H1 (cell line): ENCODE data around the gene SCRN3. TPM values are rescaled to one million over a fixed set of nuclear protein-coding genes. Genes with fewer than 3 reads are reported as not detected.

ENCODE experiments used
- CTCF ChIA-PET: fragments of 300-600 bp; sonication (Branson Sonifier 250); formaldehyde crosslinking; loops from one replicate; lab custom pipeline; 2021; ENCODE audit not compliant: partially characterized antibody; lab: Charles Lee
- POLR2A ChIA-PET: fragments of 300-600 bp; sonication (Branson Sonifier 250); formaldehyde crosslinking; loops from one replicate; lab custom pipeline; 2021; ENCODE audit warnings: inconsistent platforms; ENCODE audit not compliant: partially characterized antibody; lab: Charles Lee
- DNase-seq, 2 experiments: peaks; one replicate each; pipeline versions ENCODE4 v3.0.0 to v3.0.0-alpha.2; 2010 to 2022; ENCODE audit warnings: low spot score in 2 of 2, low read depth in 1 of 2, mixed read lengths in 1 of 2
- FAIRE-seq: peaks from 2 replicates; lab custom pipeline; 2011; peaks lifted over from hg19 to GRCh38; lab: Jason Lieb, UNC
- H2AFZ ChIP-seq: 2 replicates; pipeline ENCODE4 v1.8.1; 2012; ENCODE audit warnings: low read length, inconsistent platforms
- H2AK5ac ChIP-seq: 2 replicates; pipeline ENCODE4 v1.6.1; 2013; ENCODE audit warnings: low read depth, low read length
- H2BK120ac ChIP-seq: replicated peaks from 2 replicates; pipeline ENCODE3; 2013; ENCODE audit warnings: low read depth, low read length, inconsistent platforms
- H2BK12ac ChIP-seq: 2 replicates; pipeline ENCODE4 v1.6.1; 2013; ENCODE audit warnings: low read depth, low read length
- H2BK15ac ChIP-seq: 2 replicates; pipeline ENCODE4 v1.6.1; 2013; ENCODE audit warnings: low read length
- H2BK20ac ChIP-seq: 2 replicates; pipeline ENCODE4 v1.6.1; 2013; ENCODE audit warnings: low read length
- H2BK5ac ChIP-seq: 2 replicates; pipeline ENCODE4 v1.6.1; 2013; ENCODE audit warnings: low read depth, low read length
- H3K14ac ChIP-seq: 2 replicates; pipeline ENCODE4 v1.6.1; 2013; ENCODE audit warnings: inconsistent platforms; ENCODE audit not compliant: insufficient read length
- H3K18ac ChIP-seq: 2 replicates; pipeline ENCODE4 v1.6.1; 2013; ENCODE audit warnings: low read length; ENCODE audit errors: extremely low read depth
- H3K23ac ChIP-seq: 2 replicates; pipeline ENCODE4 v1.6.1; 2013; ENCODE audit warnings: inconsistent platforms; ENCODE audit not compliant: insufficient read length
- H3K23me2 ChIP-seq: 2 replicates; pipeline ENCODE4 v1.6.1; 2013; ENCODE audit warnings: low read depth, low read length
- H3K27ac ChIP-seq: 2 replicates; pipeline ENCODE4 v1.6.1; 2011; ENCODE audit warnings: low read depth, low read length, inconsistent platforms
- H3K27me3 ChIP-seq, 4 experiments: replicated peaks in 1 of 4; 1 replicate in 1 of 4; 2 replicates in 3 of 4; pipeline versions ENCODE4 v1.6.1 to v1.8.1; 2011 to 2013; ENCODE audit warnings: low read length in 3 of 4, mild to moderate bottlenecking in 3 of 4, inconsistent platforms in 2 of 4, mixed read lengths in 2 of 4, moderate library complexity in 1 of 4; ENCODE audit not compliant: control insufficient read depth in 3 of 4, insufficient read depth in 3 of 4; ENCODE audit errors: extremely low read depth in 1 of 4
- H3K36me3 ChIP-seq, 4 experiments: 2 replicates each; pipeline versions ENCODE4 v1.6.1 to v1.8.1; 2011 to 2013; ENCODE audit warnings: mild to moderate bottlenecking in 4 of 4, low read length in 3 of 4, moderate library complexity in 2 of 4, control low read depth in 1 of 4, inconsistent platforms in 1 of 4; ENCODE audit not compliant: insufficient read depth in 4 of 4, control insufficient read depth in 2 of 4
- H3K4ac ChIP-seq: replicated peaks from 2 replicates; pipeline ENCODE3; 2013; ENCODE audit warnings: low read length, low read depth, mixed read lengths, inconsistent platforms; ENCODE audit not compliant: insufficient read length
- H3K4me1 ChIP-seq, 4 experiments: replicated peaks in 1 of 4; 1 replicate in 1 of 4; 2 replicates in 3 of 4; pipeline versions ENCODE4 v1.6.1 to v1.8.1; 2011 to 2013; ENCODE audit warnings: low read length in 3 of 4, inconsistent platforms in 2 of 4, mixed read lengths in 1 of 4; ENCODE audit not compliant: insufficient read depth in 4 of 4, control insufficient read depth in 3 of 4
- H3K4me2 ChIP-seq, 2 experiments: 2 replicates each; pipeline versions ENCODE4 v1.6.1 to v1.8.1; 2011 to 2013; ENCODE audit warnings: low read depth in 2 of 2, low read length in 2 of 2, control low read depth in 1 of 2, inconsistent platforms in 1 of 2, mild to moderate bottlenecking in 1 of 2; ENCODE audit not compliant: insufficient read depth in 1 of 2
- H3K4me3 ChIP-seq, 4 experiments: fragments of 200-600, 300-600 bp in 1 of 4; sonication (generic), shearing (Covaris generic), sonication (Bioruptor Twin) in 1 of 4; 2 replicates each; pipeline versions ENCODE4 v1.5.1 to v1.8.1; 2011 to 2016; ENCODE audit warnings: low read length in 4 of 4, low read depth in 3 of 4, control low read depth in 2 of 4, inconsistent platforms in 2 of 4, mild to moderate bottlenecking in 2 of 4, mixed read lengths in 1 of 4, moderate library complexity in 1 of 4; ENCODE audit not compliant: insufficient read depth in 2 of 4; ENCODE audit errors: extremely low read depth in 1 of 4
- H3K56ac ChIP-seq: replicated peaks from 2 replicates; pipeline ENCODE3; 2013; ENCODE audit warnings: low read depth, mild to moderate bottlenecking, mixed read lengths, low read length, inconsistent platforms; ENCODE audit not compliant: insufficient read length
- H3K79me1 ChIP-seq: 2 replicates; pipeline ENCODE4 v1.6.1; 2013; ENCODE audit warnings: low read depth, low read length, control low read depth
- H3K79me2 ChIP-seq, 2 experiments: 2 replicates each; pipeline versions ENCODE4 v1.6.1 to v1.8.1; 2012 to 2013; ENCODE audit warnings: low read length in 2 of 2, mild to moderate bottlenecking in 2 of 2, inconsistent platforms in 1 of 2; ENCODE audit not compliant: insufficient read depth in 2 of 2, control insufficient read depth in 1 of 2
- H3K9ac ChIP-seq, 4 experiments: replicated peaks in 1 of 4; 1 replicate in 1 of 4; 2 replicates in 3 of 4; pipeline versions ENCODE4 v1.6.1 to v1.8.1; 2011 to 2013; ENCODE audit warnings: low read depth in 3 of 4, low read length in 3 of 4, control low read depth in 2 of 4, mild to moderate bottlenecking in 2 of 4, moderate library complexity in 2 of 4, inconsistent platforms in 1 of 4; ENCODE audit errors: extremely low read depth in 1 of 4
- H3K9me3 ChIP-seq, 2 experiments: 2 replicates each; pipeline versions ENCODE4 v1.6.1 to v1.8.1; 2012 to 2013; ENCODE audit warnings: mild to moderate bottlenecking in 2 of 2, moderate library complexity in 2 of 2, control low read depth in 1 of 2, inconsistent platforms in 1 of 2, low read depth in 1 of 2, low read length in 1 of 2, mixed read lengths in 1 of 2; ENCODE audit not compliant: insufficient read depth in 2 of 2
- H4K20me1 ChIP-seq, 2 experiments: replicated peaks in 1 of 2; 2 replicates each; pipeline versions ENCODE3 to v1.8.1; 2011 to 2013; ENCODE audit warnings: inconsistent platforms in 2 of 2, low read length in 2 of 2, mild to moderate bottlenecking in 1 of 2; ENCODE audit not compliant: insufficient read depth in 2 of 2, control insufficient read depth in 1 of 2
- H4K5ac ChIP-seq: 2 replicates; pipeline ENCODE4 v1.6.1; 2013; ENCODE audit warnings: low read length, low read depth, mixed read lengths, inconsistent platforms; ENCODE audit not compliant: insufficient read length
- H4K8ac ChIP-seq: 2 replicates; pipeline ENCODE4 v1.8.0; 2013; ENCODE audit warnings: mild to moderate bottlenecking, moderate library complexity, low read length, inconsistent platforms; ENCODE audit not compliant: insufficient read depth; ENCODE audit errors: extremely low read depth
- H4K91ac ChIP-seq: replicated peaks from 2 replicates; pipeline ENCODE3; 2013; ENCODE audit warnings: low read length, mixed read lengths, inconsistent platforms; ENCODE audit not compliant: insufficient read length
- CHD2 ChIP-seq: IDR thresholded peaks from 2 replicates; pipeline ENCODE4 v1.6.1; 2012; ENCODE audit warnings: low read length, improper control_type of control experiment
- HDAC2 ChIP-seq, 2 experiments: fragments of 300-600 bp in 1 of 2; sonication (generic) in 1 of 2; IDR thresholded peaks; 2 replicates each; pipeline ENCODE4 v1.6.1; 2011 to 2012; ENCODE audit warnings: low read depth in 2 of 2, low read length in 2 of 2, mild to moderate bottlenecking in 2 of 2, moderate library complexity in 2 of 2, borderline replicate concordance in 1 of 2, inconsistent platforms in 1 of 2
- NRF1 ChIP-seq: IDR thresholded peaks from 2 replicates; pipeline ENCODE4 v1.6.1; 2011; ENCODE audit warnings: mild to moderate bottlenecking, low read depth, low read length, improper control_type of control experiment
- POLR2AphosphoS5 ChIP-seq: IDR thresholded peaks from 2 replicates; pipeline ENCODE4 v1.6.1; 2011; ENCODE audit warnings: low read depth, low read length
- TAF7 ChIP-seq: optimal IDR thresholded peaks from 2 replicates; pipeline ENCODE3; 2011; ENCODE audit warnings: low read depth, mild to moderate bottlenecking, inconsistent platforms, low read length, moderate library complexity, borderline replicate concordance
- WGBS, 2 experiments: shearing (Covaris generic) in 1 of 2; methylation state at CpG; one replicate each; pipeline versions ENCODE4 v1.1.6 to v1.1.7; 2013 to 2015; ENCODE audit warnings: low lambda C conversion rate in 2 of 2, mixed read lengths in 2 of 2, inconsistent platforms in 1 of 2, low coverage in 1 of 2, missing lambda C conversion rate in 1 of 2; ENCODE audit not compliant: insufficient replicate concordance in 2 of 2, insufficient coverage in 1 of 2, insufficient read length in 1 of 2; ENCODE audit errors: extremely low coverage in 1 of 2, missing lambda C conversion rate in 1 of 2; 5-methylcytosine and 5-hydroxymethylcytosine counted together
- polyA plus RNA-seq, 7 experiments: library from polyadenylated mRNA; depleted of rRNA in 3 of 7; stranded (reverse) in 5 of 7; unstranded in 2 of 7; fragments of >200 nt in 5 of 7; fragments of 200-250 nt in 2 of 7; gene quantifications; 1 replicate in 5 of 7; 2 replicates in 1 of 7; 4 replicates in 1 of 7; pipeline versions ENCODE4 v1.2.1 to v1.2.3, GENCODE V29; 2011 to 2013; ENCODE audit warnings: missing spikeins in 2 of 7, mixed read lengths in 2 of 7
- total RNA-seq: library from RNA; stranded (reverse); fragmentation: NEBNext Ultra II Directional; extraction: Animal tissue kit (Norgen Biotek cat#: 25700); gene quantifications from 2 replicates; pipeline ENCODE4 v1.2.1, GENCODE V29; 2021

The SCRN3 gene
- total and polyA plus RNA-seq, 2 of the 8 experiments (the other 6 are each of a cell fraction or from before 2014, with no cell fraction given), result 7.4 to 7.8 TPM

DNA sequence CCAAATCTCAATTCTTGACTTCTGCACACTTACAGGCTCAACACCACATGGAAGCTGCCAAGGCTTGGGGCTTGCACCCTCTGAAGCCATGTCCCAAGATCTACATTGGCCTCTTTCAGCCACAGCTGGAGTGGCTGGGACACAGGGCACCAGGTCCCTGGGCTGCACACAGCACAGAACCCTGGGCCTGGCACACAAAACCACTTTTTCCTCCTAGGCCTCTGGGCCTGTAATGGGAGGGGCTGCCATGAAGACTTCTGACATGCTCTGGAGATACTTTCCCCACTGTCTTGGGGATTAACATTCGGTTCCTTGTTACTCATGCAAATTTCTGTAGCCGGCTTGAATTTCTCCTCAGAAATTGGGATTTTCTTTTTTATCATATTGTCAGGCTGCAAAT, 30.9 kb upstream of the SCRN3 start:
- 100% methylated on average over 2 of the region's 2 CpGs; no CpG with 5 or more reads in 1 of the 2 experiments for WGBS, 2 experiments
- H3K4me3 ChIP-seq, result no peak overlapping the region
- no peaks in the 10 kb centered on the region for H4K20me1 ChIP-seq
- H3K27ac ChIP-seq, result no peak overlapping the region
- H3K18ac ChIP-seq, result no peak overlapping the region
- no peak for DNase-seq
- no peak overlapping the region for H3K9ac ChIP-seq
- H3K27me3 ChIP-seq, result no peaks in the 10 kb centered on the region
- TF ChIP-seq CHD2, result no peak
- no peak for TF ChIP-seq NRF1
- no peak for TF ChIP-seq HDAC2 (IDR thresholded peaks at IDR 0.05; ENCODE audit: borderline replicate concordance in 1 of 2, low read depth in 2 of 2, low read length in 2 of 2)
- TF ChIP-seq POLR2AphosphoS5, result no peak
- TF ChIP-seq TAF7, result no peak
- no peak overlapping the region for H3K23ac ChIP-seq
- H3K23me2 ChIP-seq, result no peaks in the 10 kb centered on the region
- CTCF ChIA-PET, result no interaction called here
- H2BK15ac ChIP-seq, result no peak overlapping the region
- H4K5ac ChIP-seq, result no peak overlapping the region
- no peak overlapping the region for H3K56ac ChIP-seq
- H3K79me2 ChIP-seq, result no peaks in the 10 kb centered on the region
- H3K14ac ChIP-seq, result no peak overlapping the region
- H2AFZ ChIP-seq, result no peak overlapping the region
- peaks cover 12 to 13% of the 10 kb centered on the region in 2 experiments; a peak in 3 of 4 replicates for H3K9me3 ChIP-seq
- H2BK12ac ChIP-seq, result no peak overlapping the region
- no peak for FAIRE-seq
- H2BK120ac ChIP-seq, result no peak overlapping the region
- H3K4ac ChIP-seq, result no peak overlapping the region
- H3K4me1 ChIP-seq, result no peaks in the 10 kb centered on the region
- H4K8ac ChIP-seq, result no peak overlapping the region
- no peak overlapping the region for H2BK20ac ChIP-seq
- no peak overlapping the region for H4K91ac ChIP-seq
- no peak overlapping the region for H2AK5ac ChIP-seq
- no peak overlapping the region for H3K4me2 ChIP-seq
- peaks cover 0 to 18% (median 0%) of the 10 kb centered on the region in 4 experiments; a peak in 3 of 8 replicates for H3K36me3 ChIP-seq
- POLR2A ChIA-PET, result no interaction called here
- H3K79me1 ChIP-seq, result no peaks in the 10 kb centered on the region
- no peak overlapping the region for H2BK5ac ChIP-seq
